Ecto neural progenitor cell (in vitro differentiated cells): ENCODE results near the gene TPD52L1.

Experiments
- DNase-seq: peaks from one replicate; pipeline ENCODE4 v3.0.0-alpha.2; 2018; ENCODE audit warnings: low spot score

TPD52L1 gene

GRCh38 chr6:125245523-125246264, 92.1 kb downstream of the TPD52L1 start:
- no peak for DNase-seq

DNA sequence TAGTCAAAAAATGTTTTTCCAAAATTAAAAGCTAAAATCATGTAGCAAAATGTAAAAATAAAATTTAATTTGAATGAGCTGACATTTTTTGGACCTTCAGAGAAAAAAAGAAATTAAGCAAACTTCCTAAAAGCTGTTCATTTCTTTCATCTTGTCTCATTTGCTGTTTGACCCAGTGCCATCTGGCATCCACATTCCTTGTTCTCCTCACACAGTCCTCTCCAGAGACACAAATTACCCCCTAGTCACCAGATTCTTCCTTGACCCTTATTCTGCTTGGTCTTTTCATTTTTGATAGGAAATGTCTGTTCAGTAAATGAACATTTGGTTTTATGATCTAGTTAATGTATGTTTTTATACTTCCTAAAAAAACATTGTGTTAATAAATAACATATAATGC, 93.0 kb downstream of the TPD52L1 start:
- no peak for DNase-seq

DNA sequence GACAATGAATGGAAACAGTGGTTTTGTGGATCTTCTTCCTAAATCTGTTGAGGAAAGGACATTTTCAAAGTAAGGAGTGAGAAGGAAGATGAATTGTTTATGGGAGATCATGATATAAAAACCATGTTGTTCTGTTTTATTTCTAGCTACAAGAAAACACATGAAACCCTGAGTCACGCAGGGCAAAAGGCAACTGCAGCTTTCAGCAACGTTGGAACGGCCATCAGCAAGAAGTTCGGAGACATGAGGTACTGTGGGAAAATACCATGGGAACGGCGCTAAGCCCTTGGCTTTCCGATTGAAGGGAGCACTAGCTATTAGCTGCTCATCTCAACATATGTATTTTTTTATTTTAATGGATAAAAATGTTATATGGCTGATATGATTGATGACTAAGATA, 94.6 kb downstream of the TPD52L1 start:
- no peak for DNase-seq

DNA sequence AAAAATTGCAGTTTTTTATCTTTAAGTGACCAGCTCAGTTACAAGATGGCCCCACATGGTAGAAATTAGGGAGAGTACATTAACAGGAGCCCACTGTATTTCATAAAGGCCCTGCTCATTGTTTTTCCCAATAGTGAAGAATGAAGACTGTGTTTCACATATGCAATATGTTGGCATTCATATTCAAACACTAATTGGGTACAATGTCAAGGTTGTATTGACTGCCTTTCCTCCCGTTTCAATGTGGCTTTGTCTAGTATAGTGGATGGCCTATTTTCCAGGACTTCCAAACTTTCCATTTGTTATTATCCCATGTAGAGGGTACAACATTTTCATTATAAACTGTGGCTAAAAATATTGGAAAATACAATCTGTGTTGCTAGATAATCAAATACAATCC, 96.9 kb downstream of the TPD52L1 start:
- no peak for DNase-seq

GRCh38 chr6:125251516-125252220, 98.1 kb downstream of the TPD52L1 start:
- no peak for DNase-seq

DNA sequence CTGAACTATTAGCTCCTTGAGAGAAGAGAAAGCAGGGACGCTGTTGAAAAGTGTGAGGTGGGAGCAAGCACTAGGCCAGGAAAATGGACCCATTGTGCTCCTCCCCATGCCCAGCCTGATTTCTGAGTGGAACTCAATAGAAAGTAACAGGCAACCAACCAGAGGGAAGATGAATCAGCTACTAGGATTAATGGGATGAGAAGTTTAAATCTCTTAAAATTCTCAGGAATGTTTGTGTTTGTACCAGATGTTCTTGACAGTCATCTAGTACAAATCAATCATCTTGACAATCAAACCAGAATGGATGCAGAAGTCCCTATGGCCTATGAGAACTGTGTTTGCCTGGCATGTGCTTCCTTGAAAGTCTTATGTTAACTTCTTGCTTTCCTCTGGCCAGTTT, 99.3 kb downstream of the TPD52L1 start:
- DNase-seq, result no peak

GRCh38 chr6:125253881-125254280, 100.3 kb downstream of the TPD52L1 start:
- no peak for DNase-seq

DNA sequence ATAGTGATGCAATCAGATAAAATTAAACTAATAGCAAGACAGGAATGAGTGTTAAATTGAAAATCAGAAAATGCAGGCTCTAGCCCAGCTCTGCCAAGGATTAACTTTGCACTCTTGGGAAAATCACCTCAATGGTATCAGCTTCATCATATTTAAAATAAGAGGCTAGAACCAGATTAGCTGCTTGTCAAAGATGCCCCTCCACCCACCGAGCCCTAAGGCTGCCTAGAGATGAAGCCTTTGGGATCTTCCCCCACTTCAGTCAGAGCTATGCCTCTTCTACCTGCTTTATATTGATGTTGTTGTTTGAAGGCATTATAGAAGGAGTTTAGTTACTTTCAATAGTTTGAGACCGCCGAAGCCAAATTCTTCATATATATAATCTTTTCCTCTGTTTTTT, 100.7 kb downstream of the TPD52L1 start:
- no peak for DNase-seq

GRCh38 chr6:125255201-125255600, 101.6 kb downstream of the TPD52L1 start:
- DNase-seq, result no peak

DNA sequence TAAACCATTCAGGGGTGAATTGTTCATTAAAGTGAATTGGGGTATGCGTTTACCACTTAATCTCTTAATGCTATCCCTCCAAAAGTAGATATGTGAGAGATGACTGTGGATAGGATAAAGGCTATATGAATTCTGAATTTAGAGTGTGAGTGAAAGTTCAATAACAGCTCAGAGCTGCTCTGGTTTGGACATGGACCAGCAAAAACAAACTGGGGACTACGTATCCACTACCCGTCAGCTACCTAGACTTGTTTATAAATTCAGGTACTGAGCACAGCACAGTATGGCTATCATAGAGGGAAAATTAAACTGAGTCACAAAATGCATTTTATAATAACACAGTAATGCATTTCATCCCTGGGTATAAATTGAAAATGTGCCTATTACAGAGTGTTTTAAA, 103.8 kb downstream of the TPD52L1 start:
- no peak for DNase-seq

DNA sequence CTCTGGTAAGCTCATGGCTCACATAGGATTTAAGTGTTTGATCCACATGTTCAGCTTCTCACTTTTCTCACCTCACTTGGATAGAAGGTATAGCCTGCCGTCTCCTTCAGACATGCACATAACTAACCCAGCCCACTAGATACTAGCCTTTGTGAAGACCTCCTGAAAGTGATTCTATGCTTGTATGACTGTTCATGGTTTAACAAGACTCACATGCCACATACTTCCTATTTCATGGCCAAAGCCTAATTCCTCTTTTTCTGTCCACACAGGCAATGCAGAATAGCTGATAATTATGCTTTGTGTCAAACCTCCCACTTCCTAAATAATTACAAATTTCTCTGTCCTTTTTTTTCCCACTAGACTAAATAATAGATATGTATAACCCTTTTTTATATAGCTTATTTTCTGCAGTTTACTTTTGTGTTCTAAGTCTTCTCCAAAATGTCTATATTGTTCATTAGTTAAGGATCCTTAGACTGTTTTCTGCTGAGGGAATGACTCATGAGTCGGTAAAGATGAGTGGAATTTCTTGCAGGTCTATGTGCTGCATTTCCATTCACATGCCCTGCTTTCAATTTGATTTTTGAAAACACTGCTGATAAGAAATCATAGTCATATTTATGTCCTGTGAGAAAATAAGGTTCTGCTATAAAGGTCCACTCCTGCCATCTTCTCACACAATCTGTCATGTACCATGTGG, 105.2 kb downstream of the TPD52L1 start:
- no peak for DNase-seq

DNA sequence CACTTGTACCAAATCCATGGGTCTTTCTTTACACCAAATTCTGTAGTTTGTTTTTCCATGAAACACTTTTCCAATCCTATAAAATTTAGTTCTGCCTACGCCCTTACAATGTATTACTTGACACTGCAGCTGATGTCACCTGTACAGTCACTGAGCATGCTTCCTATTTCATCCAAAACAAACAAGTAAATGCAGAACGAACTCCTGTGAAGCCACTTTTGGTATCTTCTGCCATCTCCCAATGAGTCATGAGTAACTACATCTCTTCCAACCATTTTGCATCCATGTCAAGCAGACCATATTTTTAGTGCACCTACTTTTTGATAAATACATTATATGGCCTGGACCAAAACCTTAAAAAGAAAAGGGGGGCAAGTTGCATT, 105.8 kb downstream of the TPD52L1 start:
- DNase-seq, result no peak

- no peak for DNase-seq
These were observed 108.7 kb downstream of the TPD52L1 start for GRCh38 chr6:125262016-125263013.

- no peak for DNase-seq
These were observed 110.9 kb downstream of the TPD52L1 start for GRCh38 chr6:125264476-125264875.

DNA sequence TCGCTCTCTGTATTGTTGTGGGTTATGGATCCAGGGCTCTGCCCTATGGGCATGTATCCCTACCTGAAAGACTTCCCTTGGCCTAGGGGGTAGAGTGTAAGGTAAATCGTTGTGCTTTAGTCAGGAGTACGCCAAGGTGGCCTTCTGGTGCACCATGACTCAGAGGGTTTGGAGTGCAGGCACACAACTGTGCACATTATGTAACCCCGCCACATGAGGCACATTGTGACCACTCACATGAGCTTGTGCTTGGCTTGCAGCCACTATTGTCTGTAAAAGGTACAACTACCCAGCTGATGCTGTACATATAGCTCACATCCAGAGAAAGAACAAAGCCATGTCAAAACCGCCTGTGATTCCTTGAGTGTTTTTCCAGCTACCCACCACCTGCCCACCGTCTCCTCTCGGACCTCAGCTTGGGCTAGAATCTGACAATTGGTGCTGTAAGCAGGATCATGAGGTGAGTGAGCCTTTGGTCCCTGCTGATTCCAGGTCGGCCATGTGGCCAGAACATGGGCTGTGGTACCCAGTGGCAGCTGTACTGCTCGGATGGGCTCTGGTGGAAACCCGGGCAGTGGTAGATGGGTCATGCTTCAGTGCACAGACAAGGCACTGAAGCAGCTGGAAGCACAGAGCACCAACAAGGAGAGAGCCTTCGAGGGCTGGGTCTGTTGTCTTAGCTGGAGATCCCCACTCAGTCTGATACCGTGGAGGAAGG, 114.4 kb downstream of the TPD52L1 start:
- no peak for DNase-seq

- DNase-seq, result no peak
These were observed 115.2 kb downstream of the TPD52L1 start for GRCh38 chr6:125268765-125269164.

DNA sequence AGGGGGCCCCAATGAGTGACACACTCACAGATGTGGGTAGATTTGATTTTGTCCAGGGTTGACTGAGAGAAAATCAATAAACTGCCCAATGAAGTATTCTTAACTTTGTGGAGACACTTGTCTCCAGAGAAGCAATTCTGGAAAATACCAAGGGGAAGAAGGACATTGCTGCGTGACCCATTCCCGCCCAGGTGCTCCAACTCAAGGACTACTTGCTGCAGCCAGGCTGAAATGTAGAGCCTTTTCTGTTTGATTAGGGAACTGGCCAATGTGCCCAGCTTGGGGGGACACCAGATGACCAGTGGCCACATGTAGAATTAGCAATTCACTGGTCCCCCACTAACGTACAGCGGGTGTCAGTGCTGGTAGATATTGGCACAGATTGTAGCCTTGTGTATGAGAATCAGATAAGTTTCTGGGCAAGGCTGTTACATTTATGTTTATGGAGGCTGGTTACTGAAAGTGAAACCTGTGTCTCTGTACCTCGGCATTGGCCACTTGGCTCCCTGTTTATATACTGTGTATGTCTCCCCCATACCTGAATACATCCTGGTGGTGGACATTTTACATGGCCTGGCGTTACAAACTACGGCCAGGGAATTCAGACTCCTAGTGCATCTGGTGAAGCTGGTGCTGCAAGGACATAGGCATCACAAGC, 115.9 kb downstream of the TPD52L1 start:
- DNase-seq, result no peak

DNA sequence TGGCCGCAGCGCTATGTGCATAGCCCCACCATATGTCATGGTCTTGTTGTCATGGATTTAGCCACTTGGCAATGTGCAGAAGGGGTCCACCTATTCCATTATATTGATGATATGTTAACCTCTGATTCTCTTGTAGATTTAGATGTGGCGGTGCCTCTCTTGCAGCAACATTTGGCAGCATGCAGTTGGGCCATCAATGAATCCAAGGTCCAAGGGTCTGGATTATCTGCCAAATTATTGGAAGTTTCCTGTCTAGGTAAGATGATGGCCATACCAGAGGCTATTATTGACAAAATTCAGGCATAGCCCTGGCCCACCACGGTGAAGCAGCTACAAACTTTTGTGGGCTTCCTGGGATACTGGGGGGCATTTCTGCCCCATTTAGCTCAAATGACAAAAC, 116.8 kb downstream of the TPD52L1 start:
- DNase-seq, result no peak

GRCh38 chr6:125271486-125272159, 118.0 kb downstream of the TPD52L1 start:
- no peak for DNase-seq

- no peak for DNase-seq
These were observed 119.7 kb downstream of the TPD52L1 start for GRCh38 chr6:125273251-125273650.
